ENCODE measurements around the gene MAGI2.

The MAGI2 gene

DNA sequence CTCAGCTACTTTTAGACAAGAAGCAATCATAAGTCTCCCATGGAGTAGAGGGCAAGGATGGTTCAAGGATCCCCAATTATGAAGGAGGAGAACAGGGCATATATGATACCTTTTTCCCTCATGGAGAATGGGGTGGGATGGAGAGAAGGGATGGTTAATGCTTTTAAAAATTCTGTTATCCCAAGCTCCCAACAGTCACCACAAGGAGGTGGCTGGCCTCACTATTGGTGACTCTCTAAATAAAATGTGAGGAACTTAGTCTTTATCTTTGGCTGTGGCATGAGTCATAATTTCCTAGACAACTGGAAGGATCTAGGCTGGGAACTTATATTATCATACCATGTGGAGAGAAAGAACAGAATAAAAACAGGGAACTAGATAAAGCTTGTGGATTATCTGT is 1357.9 kb downstream of the MAGI2 start:
- DNase-seq (ENCODE audit: extremely low read depth, low read depth): no peak
- no peak overlapping the region for H3K4me3 ChIP-seq (replicated peaks; ENCODE audit: low read depth, low read length)
- TF ChIP-seq CTCF (IDR thresholded peaks at IDR 0.05; ENCODE audit: low read depth, low read length, missing control alignments): no peak

GRCh38 chr7:78092331-78092730 is 1361.1 kb downstream of the MAGI2 start:
- TF ChIP-seq CTCF (IDR thresholded peaks at IDR 0.05; ENCODE audit: low read depth, low read length, missing control alignments): no peak

GRCh38 chr7:78090616-78091015 is 1362.9 kb downstream of the MAGI2 start:
- DNase-seq (ENCODE audit: extremely low read depth, low read depth): no peak
- no peak overlapping the region for H3K4me3 ChIP-seq (replicated peaks; ENCODE audit: low read depth, low read length)
- TF ChIP-seq CTCF (IDR thresholded peaks at IDR 0.05; ENCODE audit: low read depth, low read length, missing control alignments): no peak

More at GRCh38 chr7:78092331-78092730, 1361.1 kb downstream of the MAGI2 start:
- no peak overlapping the region for H3K4me3 ChIP-seq (replicated peaks; ENCODE audit: low read depth, low read length)
- no peak for DNase-seq (ENCODE audit: extremely low read depth, low read depth)

DNA sequence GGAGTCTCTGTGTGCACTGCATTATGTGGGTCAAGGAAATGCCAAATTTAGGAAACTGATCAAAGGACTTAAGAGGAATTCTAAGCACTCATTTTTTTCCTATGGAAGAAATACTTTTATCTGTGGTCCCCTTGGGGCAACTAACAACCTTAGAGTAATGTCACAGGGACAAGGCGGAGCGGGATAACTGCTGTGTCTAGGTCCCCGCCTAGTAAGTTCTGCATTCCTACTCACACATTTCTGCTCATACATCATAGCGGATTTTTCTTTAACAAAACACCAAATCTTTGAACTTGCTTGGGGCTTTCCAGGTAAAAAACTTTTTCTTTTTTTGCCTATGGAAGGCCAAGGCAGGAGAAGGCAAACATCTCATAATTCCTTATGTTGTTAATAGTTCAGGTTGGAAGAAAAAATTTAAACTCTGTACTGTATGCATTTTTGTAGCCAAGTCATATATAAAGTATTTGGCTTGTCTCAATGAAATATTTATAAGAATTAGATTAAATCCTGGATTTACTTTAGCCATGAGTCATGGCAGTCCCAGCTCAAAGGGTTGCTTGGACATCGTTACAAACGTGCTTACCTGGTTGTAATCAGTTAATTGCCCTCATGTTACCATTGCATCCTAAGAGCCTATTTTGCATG is 1369.9 kb downstream of the MAGI2 start:
- TF ChIP-seq CTCF (IDR thresholded peaks at IDR 0.05; ENCODE audit: low read depth, low read length, missing control alignments): no peak
- no peak overlapping the region for H3K4me3 ChIP-seq (replicated peaks; ENCODE audit: low read depth, low read length)
- DNase-seq (ENCODE audit: extremely low read depth, low read depth): no peak

DNA sequence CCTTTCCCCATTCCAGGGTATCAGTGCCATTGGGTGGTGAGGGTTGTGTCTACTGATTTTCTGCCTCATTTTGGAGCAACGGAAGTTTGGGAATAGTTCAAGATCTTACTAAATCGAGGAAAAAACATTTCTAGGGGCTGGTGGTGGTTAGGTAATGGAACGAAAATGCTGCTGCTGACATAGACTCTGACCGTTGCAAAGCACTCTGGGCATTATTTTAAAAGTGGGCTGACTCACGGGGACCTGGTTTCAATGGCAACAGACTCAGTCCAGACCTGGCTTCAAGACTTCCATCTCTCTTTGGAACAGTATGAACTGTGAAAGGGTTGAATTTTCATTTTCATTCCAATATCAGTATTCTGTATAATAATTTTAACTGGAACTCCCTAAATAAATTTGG is 1370.9 kb downstream of the MAGI2 start:
- TF ChIP-seq CTCF (IDR thresholded peaks at IDR 0.05; ENCODE audit: low read depth, low read length, missing control alignments): no peak
- H3K4me3 ChIP-seq (replicated peaks; ENCODE audit: low read depth, low read length): no peak overlapping the region
- no peak for DNase-seq (ENCODE audit: extremely low read depth, low read depth)

DNA sequence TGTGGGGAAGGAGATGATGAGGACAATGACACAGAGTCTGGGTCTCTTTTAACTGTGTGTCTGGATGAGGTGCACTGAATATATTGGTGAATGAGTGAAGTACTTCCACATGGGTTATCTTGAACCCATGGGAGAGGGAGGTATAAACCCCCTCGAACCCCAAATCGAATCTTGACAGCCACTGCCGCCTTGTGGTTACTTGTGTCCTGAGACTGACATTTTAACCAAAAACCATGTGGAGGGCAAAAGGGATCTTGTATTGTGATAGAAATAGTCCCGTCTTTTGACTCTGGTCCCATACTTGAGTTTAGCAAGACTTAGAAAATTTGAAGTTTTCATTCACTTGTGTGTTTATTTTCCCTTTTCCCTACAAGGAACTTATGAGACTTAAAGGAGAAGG is 1371.6 kb downstream of the MAGI2 start:
- TF ChIP-seq CTCF (IDR thresholded peaks at IDR 0.05; ENCODE audit: low read depth, low read length, missing control alignments): no peak
- no peak overlapping the region for H3K4me3 ChIP-seq (replicated peaks; ENCODE audit: low read depth, low read length)
- DNase-seq (ENCODE audit: extremely low read depth, low read depth): no peak

DNA sequence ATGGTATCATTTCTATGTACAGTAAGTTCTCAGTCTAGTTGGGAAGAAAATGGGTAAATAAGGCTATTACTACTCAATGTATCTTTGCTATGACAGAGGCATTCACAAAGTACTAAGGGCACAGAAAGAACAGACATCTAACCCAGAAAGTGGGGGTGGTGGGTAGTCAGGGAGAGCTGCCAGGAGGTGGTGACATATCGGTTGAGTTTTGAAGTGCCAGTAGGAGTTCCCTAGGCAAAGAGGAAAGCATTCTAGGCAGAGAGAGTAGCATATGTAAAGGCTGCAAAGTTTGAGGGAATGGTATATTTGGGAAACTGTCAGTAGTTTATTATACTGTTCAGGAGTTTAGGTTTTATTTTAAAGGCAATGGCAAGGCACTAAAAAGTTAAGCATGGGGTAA is 1372.1 kb downstream of the MAGI2 start:
- no peak for TF ChIP-seq CTCF (IDR thresholded peaks at IDR 0.05; ENCODE audit: low read depth, low read length, missing control alignments)
- H3K4me3 ChIP-seq (replicated peaks; ENCODE audit: low read depth, low read length): no peak overlapping the region
- no peak for DNase-seq (ENCODE audit: extremely low read depth, low read depth)

Data from HFF-Myc (cell line).